Astrocyte (in vitro differentiated cells and primary cell): Measurements from ENCODE around the gene RPS6KA4. TPM values are rescaled to one million over a fixed set of nuclear protein-coding genes. Genes with fewer than 3 reads are reported as not detected.

Source experiments
- DNase-seq: peaks from one replicate; pipeline ENCODE4 v3.0.0-alpha.2; 2010; ENCODE audit warnings: low read depth
- FAIRE-seq: peaks from 2 replicates; lab custom pipeline; 2011; peaks lifted over from hg19 to GRCh38; lab: Jason Lieb, UNC
- H2AFZ ChIP-seq: 2 replicates; pipeline ENCODE4 v1.6.0; 2012; ENCODE audit warnings: low read depth, low read length, inconsistent platforms
- H3K27ac ChIP-seq: 2 replicates; pipeline ENCODE4 v1.5.1; 2011; ENCODE audit warnings: low read depth, low read length, inconsistent platforms
- H3K27me3 ChIP-seq: 2 replicates; pipeline ENCODE4 v1.6.0; 2011; ENCODE audit warnings: low read length, inconsistent platforms; ENCODE audit not compliant: insufficient read depth
- H3K36me3 ChIP-seq: 2 replicates; pipeline ENCODE4 v1.5.1; 2011; ENCODE audit warnings: low read length, inconsistent platforms; ENCODE audit not compliant: insufficient read depth
- H3K4me1 ChIP-seq: 2 replicates; pipeline ENCODE4 v1.5.1; 2011; ENCODE audit warnings: low read length, inconsistent platforms; ENCODE audit not compliant: insufficient read depth
- H3K4me2 ChIP-seq: 2 replicates; pipeline ENCODE4 v1.6.0; 2012; ENCODE audit warnings: low read length, inconsistent platforms
- H3K4me3 ChIP-seq: 2 replicates; pipeline ENCODE4 v1.5.1; 2011; ENCODE audit warnings: low read depth, mild to moderate bottlenecking, low read length, inconsistent platforms; ENCODE audit not compliant: insufficient read depth
- H3K79me2 ChIP-seq: 2 replicates; pipeline ENCODE4 v1.6.0; 2012; ENCODE audit warnings: mild to moderate bottlenecking, low read length, inconsistent platforms; ENCODE audit not compliant: insufficient read depth
- H3K9ac ChIP-seq: 2 replicates; pipeline ENCODE4 v1.6.0; 2012; ENCODE audit warnings: mild to moderate bottlenecking, low read length, inconsistent platforms
- H3K9me3 ChIP-seq: 2 replicates; pipeline ENCODE4 v1.5.1; 2012; ENCODE audit warnings: low read depth, mild to moderate bottlenecking, low read length, inconsistent platforms; ENCODE audit not compliant: insufficient read depth
- H4K20me1 ChIP-seq: 2 replicates; pipeline ENCODE4 v1.6.0; 2012; ENCODE audit warnings: low read length, inconsistent platforms; ENCODE audit not compliant: insufficient read depth
- H3K27ac Mint-ChIP-seq: one replicate; pipeline ENCODE4 v1.8.0; 2021; ENCODE audit warnings: mild to moderate bottlenecking, mixed read lengths; ENCODE audit not compliant: unreplicated experiment
- H3K27me3 Mint-ChIP-seq: one replicate; pipeline ENCODE4 v1.8.0; 2021; ENCODE audit warnings: low read depth, mixed read lengths; ENCODE audit not compliant: unreplicated experiment
- H3K36me3 Mint-ChIP-seq: one replicate; pipeline ENCODE4 v1.8.0; 2021; ENCODE audit warnings: low read depth, mixed read lengths; ENCODE audit not compliant: unreplicated experiment
- H3K4me1 Mint-ChIP-seq: one replicate; pipeline ENCODE4 v1.8.0; 2021; ENCODE audit warnings: low read depth, mixed read lengths; ENCODE audit not compliant: unreplicated experiment
- H3K4me3 Mint-ChIP-seq: one replicate; pipeline ENCODE4 v1.8.0; 2021; ENCODE audit warnings: mild to moderate bottlenecking, moderate library complexity, mixed read lengths; ENCODE audit not compliant: unreplicated experiment
- H3K9me3 Mint-ChIP-seq: one replicate; pipeline ENCODE4 v1.8.0; 2021; ENCODE audit warnings: mild to moderate bottlenecking, mixed read lengths; ENCODE audit not compliant: unreplicated experiment
- CTCF ChIP-seq: IDR thresholded peaks from 2 replicates; pipeline ENCODE4 v1.5.1; 2011; ENCODE audit warnings: low read depth, mild to moderate bottlenecking, inconsistent platforms, low read length, moderate library complexity; ENCODE audit not compliant: insufficient read depth
- EZH2 ChIP-seq: IDR thresholded peaks from 2 replicates; pipeline ENCODE4 v1.6.1; 2012; ENCODE audit warnings: mild to moderate bottlenecking, low read length, inconsistent platforms; ENCODE audit not compliant: insufficient read depth
- total RNA-seq: library from RNA; stranded (reverse); gene quantifications from 2 replicates; pipeline ENCODE4 v1.2.1, GENCODE V29; 2021

Gene RPS6KA4
- total RNA-seq, 1 donor from 2014 or later = 36.2 TPM

- Histone ChIP-seq H3K36me3 (peaks cover 27% of the 10 kb centered on the region), H3K27me3 (no peaks in the 10 kb centered on the region), H2AFZ (no peak overlapping the region), H3K9ac (no peak overlapping the region), H3K4me2 (no peak overlapping the region), H3K4me3 (no peak overlapping the region), H3K27ac (no peak overlapping the region), H3K4me1 (peaks cover 9% of the 10 kb centered on the region), H3K79me2 (peaks cover 15% of the 10 kb centered on the region), H4K20me1 (peaks cover 24% of the 10 kb centered on the region), H3K9me3 (no peaks in the 10 kb centered on the region)
- Mint-ChIP-seq H3K36me3 (peaks cover 20% of the 10 kb centered on the region), H3K4me3 (no peak overlapping the region), H3K9me3 (no peaks in the 10 kb centered on the region), H3K4me1 (no peaks in the 10 kb centered on the region), H3K27me3 (no peaks in the 10 kb centered on the region), H3K27ac (no peak overlapping the region)
- FAIRE-seq (no peak), DNase-seq (no peak)
- TF ChIP-seq CTCF (no peak), EZH2 (no peak)
These were observed 5.5 kb downstream of the RPS6KA4 start for GRCh38 chr11:64364435-64364834.

GRCh38 chr11:64364911-64365310 is 5.9 kb downstream of the RPS6KA4 start:
- Histone ChIP-seq H3K27ac (no peak overlapping the region), H3K4me3 (no peak overlapping the region), H3K9ac (no peak overlapping the region), H2AFZ (no peak overlapping the region), H3K4me2 (no peak overlapping the region), H3K27me3 (no peaks in the 10 kb centered on the region), H3K9me3 (no peaks in the 10 kb centered on the region), H3K4me1 (peaks cover 5% of the 10 kb centered on the region), H4K20me1 (peaks cover 23% of the 10 kb centered on the region), H3K36me3 (peaks cover 27% of the 10 kb centered on the region), H3K79me2 (peaks cover 10% of the 10 kb centered on the region)
- Mint-ChIP-seq H3K4me3 (no peak overlapping the region), H3K9me3 (no peaks in the 10 kb centered on the region), H3K27ac (no peak overlapping the region), H3K27me3 (no peaks in the 10 kb centered on the region), H3K36me3 (peaks cover 22% of the 10 kb centered on the region), H3K4me1 (no peaks in the 10 kb centered on the region)
- FAIRE-seq = no peak
- TF ChIP-seq EZH2 (no peak), CTCF (no peak)
- DNase-seq = no peak

DNA sequence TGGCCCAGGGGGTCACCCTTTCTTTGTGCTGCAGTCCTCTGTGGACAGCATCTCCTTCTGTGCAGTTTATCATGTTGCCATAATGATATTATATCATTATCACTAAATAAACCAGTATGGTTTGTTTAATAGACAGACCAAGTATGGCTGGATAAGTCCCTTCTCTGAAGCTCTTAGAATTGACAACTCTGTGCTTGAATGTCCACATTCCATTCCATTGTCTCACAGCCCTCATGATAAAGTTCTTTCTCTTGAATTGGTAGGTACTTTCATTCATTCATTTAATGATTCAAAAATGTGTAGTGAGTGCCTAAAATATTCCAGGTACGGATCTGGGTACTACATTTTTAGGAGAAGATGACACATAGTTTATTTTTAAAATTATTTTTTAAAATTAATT is 7.8 kb downstream of the RPS6KA4 start:
- Histone ChIP-seq H3K9ac (no peak overlapping the region), H3K9me3 (no peaks in the 10 kb centered on the region), H3K4me2 (no peak overlapping the region), H3K79me2 (no peaks in the 10 kb centered on the region), H3K27ac (no peak overlapping the region), H3K27me3 (no peaks in the 10 kb centered on the region), H3K4me3 (no peak overlapping the region), H3K36me3 (peaks cover 27% of the 10 kb centered on the region), H2AFZ (no peak overlapping the region), H3K4me1 (no peaks in the 10 kb centered on the region), H4K20me1 (peaks cover 9% of the 10 kb centered on the region)
- no peak overlapping the region for H3K4me3 Mint-ChIP-seq
- H3K27ac Mint-ChIP-seq = no peak overlapping the region
- no peak for TF ChIP-seq EZH2
- TF ChIP-seq CTCF = no peak
- DNase-seq (peak; percentile 29), FAIRE-seq (no peak)
- no peaks in the 10 kb centered on the region for H3K4me1 Mint-ChIP-seq
- H3K9me3 Mint-ChIP-seq = no peaks in the 10 kb centered on the region
- H3K27me3 Mint-ChIP-seq = no peaks in the 10 kb centered on the region
- peaks cover 24% of the 10 kb centered on the region for H3K36me3 Mint-ChIP-seq
